ENCODE data around the gene HRH3.

- no peak for TF ChIP-seq HDGF (IDR thresholded peaks at IDR 0.05; ENCODE audit: borderline replicate concordance)
- TF ChIP-seq ARNT (IDR thresholded peaks at IDR 0.05): no peak
Observed at GRCh38 chr20:62253398-62253797, 33.3 kb upstream of the HRH3 start.

Measured in HEK293T (cell line).